K562 (cell line): ENCODE measurements around the gene RNF114. TPM values are rescaled to one million over a fixed set of nuclear protein-coding genes. Genes with fewer than 3 reads are reported as not detected.
A peak's percentile ranks its signal among the peaks of the same experiment; 100 is the strongest.

Experiments used
- ATAC-seq: fragments of 200-7000 bp; cut with Tn5 transposase; 3 replicates; pipeline ENCODE4 v1.9.1; 2020; ENCODE audit warnings: moderate library complexity
- Bru-seq: library from RNA; stranded (reverse); fragments of 400-500 nt; gene quantifications from one replicate; lab custom pipeline; 2021; lab: Mats Ljungman, UMichigan
- BruChase-seq, 2 experiments: library from RNA; stranded (reverse); fragments of 400-500 nt; gene quantifications; one replicate each; lab custom pipeline; 2021; lab: Mats Ljungman, UMichigan
- BruUV-seq: library from RNA; stranded (reverse); fragments of 400-500 nt; replicated peaks from 2 replicates; lab custom pipeline; 2021; lab: Mats Ljungman, UMichigan
- CTCF ChIA-PET: fragments of 300-600 bp; formaldehyde crosslinking; extraction: SDS; loops from one replicate; lab custom pipeline; 2021; ENCODE audit warnings: low intra/inter-chr PET ratio; lab: Yijun Ruan, JAX
- POLR2A ChIA-PET: fragments of 300-600, 350-650 bp; sonication (Branson Sonifier 250); formaldehyde crosslinking; extraction: SDS; loops from one replicate; lab custom pipeline; 2021; ENCODE audit warnings: antibody characterized with exemption, inconsistent platforms; lab: Yijun Ruan, JAX
- DNase-seq, 4 experiments: peaks; one replicate each; pipeline versions ENCODE4 v3.0.0 to v3.0.0-alpha.2; 2011 to 2018; ENCODE audit warnings: low spot score in 3 of 4, mixed read lengths in 3 of 4; ENCODE audit errors: extremely low read depth in 1 of 4
- FAIRE-seq: peaks from 2 replicates; lab custom pipeline; 2011; peaks lifted over from hg19 to GRCh38; lab: Jason Lieb, UNC
- H2AFZ ChIP-seq: 2 replicates; pipeline ENCODE4 v1.6.0; 2011; ENCODE audit warnings: low read depth, low read length, control low read depth, inconsistent platforms
- H3K27ac ChIP-seq: fragments of 200-600 bp; 3 replicates; pipeline ENCODE4 v1.8.0; 2011; ENCODE audit warnings: low read depth, mild to moderate bottlenecking, control low read depth, inconsistent platforms, low read length, moderate library complexity, mixed read lengths; ENCODE audit errors: extremely low read depth
- H3K27me3 ChIP-seq, 2 experiments: fragments of 300-600 bp in 1 of 2; 2 replicates in 1 of 2; 3 replicates in 1 of 2; pipeline versions ENCODE4 v1.6.0 to v1.8.0; 2011; ENCODE audit warnings: inconsistent platforms in 2 of 2, low read length in 2 of 2, mild to moderate bottlenecking in 1 of 2, mixed read lengths in 1 of 2, moderate library complexity in 1 of 2; ENCODE audit not compliant: control insufficient read depth in 2 of 2, insufficient read depth in 2 of 2
- H3K36me3 ChIP-seq: fragments of 300-600 bp; 3 replicates; pipeline ENCODE4 v1.8.0; 2011; ENCODE audit warnings: mild to moderate bottlenecking, low read length, inconsistent platforms; ENCODE audit not compliant: control insufficient read depth, insufficient read depth
- H3K4me1 ChIP-seq, 2 experiments: fragments of 200-600 bp in 1 of 2; replicated peaks in 1 of 2; 2 replicates in 1 of 2; 3 replicates in 1 of 2; pipeline versions ENCODE4 v1.5.1 to v1.8.0; 2011; ENCODE audit warnings: inconsistent platforms in 2 of 2, low read length in 2 of 2, mild to moderate bottlenecking in 1 of 2, mixed read lengths in 1 of 2, moderate library complexity in 1 of 2; ENCODE audit not compliant: control insufficient read depth in 2 of 2, insufficient read depth in 2 of 2
- H3K4me2 ChIP-seq: 2 replicates; pipeline ENCODE4 v1.6.1; 2011; ENCODE audit warnings: low read length, control low read depth, inconsistent platforms, mixed read lengths; ENCODE audit not compliant: insufficient read depth
- H3K4me3 ChIP-seq: fragments of 200-600 bp; sonication (generic), shearing (Covaris generic); 2 replicates; pipeline ENCODE4 v1.5.1; 2016; ENCODE audit warnings: control low read depth, inconsistent platforms
- H3K79me2 ChIP-seq: fragments of 200-600 bp; 3 replicates; pipeline ENCODE4 v1.8.0; 2011; ENCODE audit warnings: low read length, inconsistent platforms; ENCODE audit not compliant: control insufficient read depth, insufficient read depth
- H3K9ac ChIP-seq, 2 experiments: 2 replicates each; pipeline versions ENCODE4 v1.6.0 to v1.6.1; 2011; ENCODE audit warnings: low read depth in 2 of 2, low read length in 2 of 2, control low read depth in 1 of 2, inconsistent platforms in 1 of 2, mild to moderate bottlenecking in 1 of 2, mixed read lengths in 1 of 2; ENCODE audit not compliant: insufficient read depth in 1 of 2
- H3K9me1 ChIP-seq: one replicate; pipeline ENCODE4 v1.6.0; 2011; ENCODE audit warnings: inconsistent platforms, mild to moderate bottlenecking, low read length, moderate library complexity; ENCODE audit not compliant: control insufficient read depth, insufficient read depth
- H3K9me3 ChIP-seq: replicated peaks from 2 replicates; pipeline ENCODE4 v1.5.1; 2011; ENCODE audit warnings: low read depth, low read length, inconsistent platforms; ENCODE audit not compliant: control insufficient read depth, insufficient read depth
- H4K20me1 ChIP-seq: replicated peaks from 2 replicates; pipeline ENCODE4 v1.6.1; 2011; ENCODE audit warnings: low read length, inconsistent platforms, mixed read lengths; ENCODE audit not compliant: control insufficient read depth, insufficient read depth
- EP300 ChIP-seq: IDR thresholded peaks from 2 replicates; pipeline ENCODE4 v1.6.1; 2012; ENCODE audit warnings: low read length, improper control_type of control experiment
- KDM4B ChIP-seq, 2 experiments: fragments of 450-650 bp in 1 of 2; sonication (generic) in 1 of 2; IDR thresholded peaks; 2 replicates each; pipeline ENCODE4 v1.6.1; 2016 to 2017; ENCODE audit warnings: borderline replicate concordance in 2 of 2, antibody characterized with exemption in 1 of 2, low read depth in 1 of 2, mild to moderate bottlenecking in 1 of 2
- MAZ ChIP-seq, 2 experiments: fragments of 450-650 bp in 1 of 2; sonication (generic) in 1 of 2; formaldehyde crosslinking; IDR thresholded peaks in 1 of 2; conservative IDR thresholded peaks in 1 of 2; 2 replicates each; pipeline versions ENCODE4 v1.4.0 to v1.5.0; 2020; ENCODE audit warnings: mild to moderate bottlenecking in 1 of 2, missing genetic modification reagents in 1 of 2
- NEUROD1 ChIP-seq: fragments of 150-350 bp; IDR thresholded peaks from 2 replicates; pipeline ENCODE4 v1.6.1; 2014; ENCODE audit warnings: borderline replicate concordance, low read length, low read depth; ENCODE audit not compliant: partially characterized antibody
- POLR3G ChIP-seq: IDR thresholded peaks from 2 replicates; pipeline ENCODE4 v1.6.1; 2011; ENCODE audit not compliant: insufficient read length, insufficient replicate concordance; ENCODE audit errors: extremely low read depth
- RB1 ChIP-seq: fragments of 450-650 bp; IDR thresholded peaks from 2 replicates; pipeline ENCODE4 v1.6.1; 2017; ENCODE audit warnings: low read depth, mild to moderate bottlenecking
- RBBP5 ChIP-seq: fragments of 200-600 bp; sonication (generic); IDR thresholded peaks from 2 replicates; pipeline ENCODE4 v1.6.1; 2012; ENCODE audit warnings: borderline replicate concordance, mild to moderate bottlenecking, low read length, control low read depth, inconsistent platforms; ENCODE audit not compliant: insufficient read depth, poor library complexity, severe bottlenecking
- TAF1 ChIP-seq: IDR thresholded peaks from 2 replicates; pipeline ENCODE4 v1.6.1; 2011; ENCODE audit warnings: mild to moderate bottlenecking, low read length, moderate library complexity; ENCODE audit not compliant: insufficient read depth, control insufficient read depth, severe bottlenecking; ENCODE audit errors: extremely low read depth
- ZNF3 ChIP-seq: fragments of 250-450 bp; sonication (Bioruptor Pico); IDR thresholded peaks from 2 replicates; pipeline ENCODE4 v1.5.0; 2021; ENCODE audit warnings: mild to moderate bottlenecking, moderate library complexity
- WGBS: fragments of 100-300 bp; shearing (Covaris generic); methylation state at CpG from one replicate; pipeline ENCODE4 v1.1.6; 2016; ENCODE audit warnings: low coverage, mixed read lengths; ENCODE audit not compliant: insufficient coverage; ENCODE audit errors: missing lambda C conversion rate; 5-methylcytosine and 5-hydroxymethylcytosine counted together
- in situ Hi-C: fragments of 300-500 bp; cut with MboI; formaldehyde crosslinking; loops from 4 replicates; pipeline ENCODE4 v1.15.0; 2018; ENCODE audit warnings: inconsistent platforms, mixed read lengths
- intact Hi-C: fragments of 100-400 bp; cut with micrococcal nuclease; formaldehyde crosslinking; loops from 2 replicates; pipeline ENCODE4 v1.14.2; 2022
- long read RNA-seq, 3 experiments: library from polyadenylated mRNA in 2 of 3; library from RNA in 1 of 3; unstranded in 2 of 3; stranded (forward) in 1 of 3; transcript quantifications; one replicate each; pipeline ENCODE4 v2.0.0, GENCODE V29; 2019 to 2022
- polyA minus RNA-seq, 3 experiments: library from RNA; depleted of rRNA, polyadenylated mRNA; stranded (reverse); fragments of >200 nt; gene quantifications; 2 replicates each; pipeline ENCODE4 v1.2.3, GENCODE V29; 2011
- polyA plus RNA-seq, 8 experiments: library from polyadenylated mRNA; depleted of rRNA in 4 of 8; stranded (reverse) in 5 of 8; unstranded in 3 of 8; fragments of >200 nt; fragmentation: Nextera tagmentation in 2 of 8; fragmentation: Illumina TruSeq in 1 of 8; extraction: Ambion mirVana in 2 of 8; extraction: Trizol in 1 of 8; gene quantifications; 2 replicates each; pipeline versions ENCODE4 v1.2.1 to v1.2.3, GENCODE V29; 2011 to 2014; ENCODE audit warnings: inconsistent platforms in 1 of 8, missing spikeins in 1 of 8
- total RNA-seq, 7 experiments: library from RNA; depleted of rRNA in 6 of 7; stranded (reverse); fragments of >200 nt in 6 of 7; fragmentation: Illumina TruSeq in 2 of 7; extraction: Trizol in 2 of 7; gene quantifications; 2 replicates each; pipeline versions ENCODE4 v1.2.1 to v1.2.3, GENCODE V29; 2011 to 2021; ENCODE audit warnings: low replicate concordance in 1 of 7
- TF ChIP-seq, protein P1 (sequence below): sonication (generic); formaldehyde crosslinking; IDR thresholded peaks from 2 replicates; pipeline ENCODE4 v1.8.1; 2023; ENCODE audit warnings: mild to moderate bottlenecking, missing genetic modification reagents

Gene RNF114, protein sequence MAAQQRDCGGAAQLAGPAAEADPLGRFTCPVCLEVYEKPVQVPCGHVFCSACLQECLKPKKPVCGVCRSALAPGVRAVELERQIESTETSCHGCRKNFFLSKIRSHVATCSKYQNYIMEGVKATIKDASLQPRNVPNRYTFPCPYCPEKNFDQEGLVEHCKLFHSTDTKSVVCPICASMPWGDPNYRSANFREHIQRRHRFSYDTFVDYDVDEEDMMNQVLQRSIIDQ
- total RNA-seq (2011; cell fraction: chromatin; rRNA removed; ENCODE audit: low replicate concordance): 128 TPM in 2 replicates
- 83.2 and 92.9 TPM in 2 replicates for total RNA-seq (2011; cell fraction: nucleolus; rRNA removed)
- 138 and 187 TPM in 2 replicates for total RNA-seq (2011; cell fraction: nucleoplasm; rRNA removed)
- total RNA-seq (2014; rRNA removed) (53.5 and 82.2 TPM in 2 replicates), total RNA-seq (2014; rRNA removed; fragmentation: Illumina TruSeq; extraction: Trizol) (62.6 and 66.5 TPM in 2 replicates), total RNA-seq (2015; rRNA removed; fragmentation: Illumina TruSeq; extraction: Trizol) (54.5 and 57.2 TPM in 2 replicates), total RNA-seq (2021) (89.1 and 90.3 TPM in 2 replicates), polyA plus RNA-seq (2011; rRNA removed) (102 and 111 TPM in 2 replicates), polyA plus RNA-seq (2014; fragmentation: Illumina TruSeq; extraction: Trizol) (75.8 and 81.2 TPM in 2 replicates), polyA plus RNA-seq (2014; fragmentation: Nextera tagmentation; extraction: Ambion mirVana) (10 to 100 TPM; 38.6 to 64.5 TPM), polyA plus RNA-seq (2014; rRNA removed) (55.9 and 76.9 TPM in 2 replicates), polyA minus RNA-seq (2011; rRNA and poly(A)+ RNA removed) (63.1 and 64.7 TPM in 2 replicates), Bru-seq, nascent RNA (percentile 92 among the genes with signal in this experiment), BruChase-seq, experiment 1, labeled RNA remaining after a 2-hour chase (percentile 95 among the genes with signal in this experiment), BruChase-seq, experiment 2, labeled RNA remaining after a 6-hour chase (percentile 95 among the genes with signal in this experiment)
- polyA plus RNA-seq (2011; cell fraction: cytosol; rRNA removed): 130 and 133 TPM in 2 replicates
- 116 and 131 TPM in 2 replicates for polyA plus RNA-seq (2011; cell fraction: nucleus; rRNA removed)
- polyA plus RNA-seq (2012): 78.1 and 81.2 TPM in 2 replicates
- polyA minus RNA-seq (2011; cell fraction: cytosol; rRNA and poly(A)+ RNA removed): 44.9 and 69.4 TPM in 2 replicates
- polyA minus RNA-seq (2011; cell fraction: nucleus; rRNA and poly(A)+ RNA removed): 42.4 and 53.6 TPM in 2 replicates
- long read RNA-seq, experiment 1, transcript RNF114-201 (6 exons, 2,503 nt): major isoform, 182 of 327 reads
- long read RNA-seq, experiment 1, partial matches to known transcripts: 21 of 327 reads
- long read RNA-seq, experiment 1, other reads (novel, unspliced or antisense): 119 of 327 reads
- long read RNA-seq, experiment 2, transcript RNF114-201 (6 exons, 2,503 nt): major isoform, 80 of 125 reads
- long read RNA-seq, experiment 2, partial matches to known transcripts: 4 of 125 reads
- long read RNA-seq, experiment 2, other reads (novel, unspliced or antisense): 38 of 125 reads
- long read RNA-seq, experiment 3, transcript RNF114-201 (6 exons, 2,503 nt): major isoform, 111 of 128 reads
- long read RNA-seq, experiment 3, partial matches to known transcripts: 2 of 128 reads
- long read RNA-seq, experiment 3, other reads (novel, unspliced or antisense): 13 of 128 reads

DNA sequence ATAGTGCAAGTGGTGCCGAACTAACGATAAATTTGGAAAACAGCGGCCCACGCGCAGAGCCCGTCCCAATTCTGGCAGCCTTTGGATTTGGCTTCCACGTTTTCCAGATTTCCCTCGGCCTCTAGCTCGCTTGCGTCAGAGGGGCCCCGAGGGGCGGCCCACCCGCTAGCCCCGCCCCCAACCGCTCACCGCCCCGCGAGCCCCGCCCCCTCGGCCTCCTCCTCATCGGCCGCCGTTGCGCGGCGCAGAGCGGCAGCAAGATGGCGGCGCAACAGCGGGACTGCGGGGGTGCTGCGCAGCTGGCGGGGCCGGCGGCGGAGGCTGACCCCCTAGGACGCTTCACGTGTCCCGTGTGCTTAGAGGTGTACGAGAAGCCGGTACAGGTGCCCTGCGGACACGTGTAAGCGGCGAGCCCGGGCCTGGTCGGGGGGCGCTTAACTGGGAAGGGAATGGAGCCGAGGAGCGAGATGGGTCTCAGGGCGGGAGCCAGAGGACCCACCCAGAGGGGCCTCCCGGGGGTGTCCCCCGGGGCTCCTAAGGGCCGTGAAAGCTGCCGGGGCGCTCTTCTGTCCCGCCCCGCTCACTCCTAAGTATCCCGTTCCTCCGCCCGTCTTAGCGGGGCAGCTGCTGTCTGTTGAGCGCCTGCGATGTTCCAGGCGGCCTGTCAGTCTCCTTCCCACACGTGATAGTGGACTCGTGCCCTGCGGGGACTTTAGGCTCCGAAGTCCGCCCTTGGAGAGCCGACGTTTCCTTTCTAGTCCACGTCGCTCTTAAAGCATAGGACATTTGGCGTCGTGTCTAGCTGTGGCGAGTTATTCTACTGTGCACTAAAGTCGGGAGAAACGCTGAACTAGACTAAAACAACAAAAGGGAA, at the start of gene RNF114:
Gene RNF114 (plus strand): TSS at position 245 of the 874 bp plus-strand sequence. CDS start 16 bp downstream, at position 261.
- POLR2A ChIA-PET: interaction anchor here (0.5 to 4.5 kb wide), 9 partner anchors 9 to 349 kb away, joined by 3 to 30 read pairs (median 3); partner anchors contain the start of gene SNAI1
- CTCF ChIA-PET: interaction anchor here (0.9 kb wide), 1 partner anchor 254 kb away, joined by 3 read pairs; the partner anchor contains the start of gene CEBPB
- no TSS peak for BruUV-seq
- TF ChIP-seq EP300 (peak; percentile 43; the same call in 1 of the 2 replicates), TAF1 (peak; percentile 92), KDM4B (IDR thresholded peaks at IDR 0.05; ENCODE audit: borderline replicate concordance in 2 of 2, low read depth in 1 of 2) (no peak), RBBP5 (peak; percentile 82), NEUROD1 (peak; percentile 97), RB1 (peak; percentile 84; the same call in 1 of the 2 replicates), POLR3G (no peak), ZNF3 (CRISPR knock-in tag) (no peak), MAZ (CRISPR knock-in tag; conservative IDR thresholded peaks at IDR 0.05 in 1 of 2, IDR thresholded peaks at IDR 0.05 in 1 of 2) (peak; percentile 77 to 82)
- TF ChIP-seq, protein P1, sequence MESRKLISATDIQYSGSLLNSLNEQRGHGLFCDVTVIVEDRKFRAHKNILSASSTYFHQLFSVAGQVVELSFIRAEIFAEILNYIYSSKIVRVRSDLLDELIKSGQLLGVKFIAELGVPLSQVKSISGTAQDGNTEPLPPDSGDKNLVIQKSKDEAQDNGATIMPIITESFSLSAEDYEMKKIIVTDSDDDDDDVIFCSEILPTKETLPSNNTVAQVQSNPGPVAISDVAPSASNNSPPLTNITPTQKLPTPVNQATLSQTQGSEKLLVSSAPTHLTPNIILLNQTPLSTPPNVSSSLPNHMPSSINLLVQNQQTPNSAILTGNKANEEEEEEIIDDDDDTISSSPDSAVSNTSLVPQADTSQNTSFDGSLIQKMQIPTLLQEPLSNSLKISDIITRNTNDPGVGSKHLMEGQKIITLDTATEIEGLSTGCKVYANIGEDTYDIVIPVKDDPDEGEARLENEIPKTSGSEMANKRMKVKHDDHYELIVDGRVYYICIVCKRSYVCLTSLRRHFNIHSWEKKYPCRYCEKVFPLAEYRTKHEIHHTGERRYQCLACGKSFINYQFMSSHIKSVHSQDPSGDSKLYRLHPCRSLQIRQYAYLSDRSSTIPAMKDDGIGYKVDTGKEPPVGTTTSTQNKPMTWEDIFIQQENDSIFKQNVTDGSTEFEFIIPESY (CRISPR knock-in tag): peak; percentile 19; the same call in 1 of the 2 replicates

More for the DNA sequence above, at the start of gene RNF114:
- Histone ChIP-seq H3K9ac (peak within 1 kb of the TSS; percentile 91 to 99), H4K20me1 (peaks cover 24% of the 10 kb centered on the region; the same call in 1 of the 2 replicates), H2AFZ (peak within 1 kb of the TSS; percentile 95), H3K4me3 (peak within 1 kb of the TSS; percentile 95), H3K9me1 (peaks cover 5% of the 10 kb centered on the region), H3K4me1 (peaks cover 22 to 28% of the 10 kb centered on the region in 2 experiments), H3K36me3 (peaks cover 27% of the 10 kb centered on the region), H3K4me2 (peak within 1 kb of the TSS; percentile 95), H3K27ac (peak within 1 kb of the TSS; percentile 82), H3K27me3 (no peaks in the 10 kb centered on the region), H3K9me3 (no peaks in the 10 kb centered on the region), H3K79me2 (peaks cover 51% of the 10 kb centered on the region)
- intact Hi-C loops (no loop called here), in situ Hi-C loops (no loop called here)
- peak; percentile 93 for ATAC-seq
- peak; percentile 94 to 99 (median 99) for DNase-seq
- peak; percentile 79 for FAIRE-seq
- WGBS: 1% methylated on average over 62 of the region's 79 CpGs
